Upper lobe of right lung (tissue), 1 donor: ENCODE results near the gene ZNF446. TPM values are rescaled to one million over a fixed set of nuclear protein-coding genes. Genes with fewer than 3 reads are reported as not detected.
A peak's percentile ranks its signal among the peaks of the same experiment; 100 is the strongest.
"Not testable (repeated sequence)": the region's sequence is repeated elsewhere in the genome, so short reads cannot be mapped to it uniquely, and the experiment has no call there.

ENCODE experiments used
- ATAC-seq: fragments of 200-7000 bp; cut with Tn5 transposase; one replicate; pipeline ENCODE4 v1.9.1; 2020; ENCODE audit warnings: mild to moderate bottlenecking, moderate library complexity
- DNase-seq: peaks from one replicate; pipeline ENCODE4 v3.0.0-alpha.2; 2020
- H3K27ac ChIP-seq: fragments of 200-600 bp; one replicate; pipeline ENCODE4 v1.8.0; 2022
- H3K27me3 ChIP-seq: fragments of 200-600 bp; one replicate; pipeline ENCODE4 v1.8.0; 2022; ENCODE audit warnings: mild to moderate bottlenecking
- H3K36me3 ChIP-seq: fragments of 200-600 bp; one replicate; pipeline ENCODE4 v1.8.0; 2022
- H3K4me1 ChIP-seq: fragments of 200-600 bp; one replicate; pipeline ENCODE4 v1.8.0; 2022
- H3K4me3 ChIP-seq: fragments of 200-600 bp; one replicate; pipeline ENCODE4 v1.8.0; 2022; ENCODE audit warnings: mild to moderate bottlenecking
- H3K9me3 ChIP-seq: fragments of 200-600 bp; one replicate; pipeline ENCODE4 v1.8.0; 2022
- CTCF ChIP-seq: fragments of 200-600 bp; IDR thresholded peaks from one replicate; pipeline ENCODE4 v1.8.0; 2022; ENCODE audit warnings: antibody characterized with exemption
- intact Hi-C: fragments of 100-400 bp; cut with DNase I; formaldehyde crosslinking; loops from one replicate; pipeline ENCODE4 v1.11.0; 2022
- total RNA-seq: library from RNA; stranded (reverse); fragmentation: NEBNext Ultra II Directional; extraction: Animal tissue kit (Norgen Biotek cat#: 25700); gene quantifications from one replicate; pipeline ENCODE4 v1.2.1, GENCODE V29; 2021
- donor health status: DM: no; HTN: yes; CAD: no; lungs with severe emphysema.

ZNF446 gene
- total RNA-seq, 1 donor from 2014 or later, result 8.8 TPM

GRCh38 chr19:58440556-58440955 is 35.6 kb upstream of the ZNF446 start:
- H3K4me1 ChIP-seq, result peaks cover 15% of the 10 kb centered on the region
- TF ChIP-seq CTCF, result no peak
- peaks cover 15% of the 10 kb centered on the region for H3K36me3 ChIP-seq
- DNase-seq, result no peak
- no peaks in the 10 kb centered on the region for H3K27me3 ChIP-seq
- H3K4me3 ChIP-seq, result peak overlapping the region; percentile 79
- ATAC-seq, result peak; percentile 2
- H3K27ac ChIP-seq, result peak overlapping the region; percentile 69
- peaks cover 23% of the 10 kb centered on the region for H3K9me3 ChIP-seq
- intact Hi-C loops, result no loop called here

GRCh38 chr19:58442986-58443385 is 33.2 kb upstream of the ZNF446 start:
- DNase-seq, intact Hi-C loops: not testable (repeated sequence)

DNA sequence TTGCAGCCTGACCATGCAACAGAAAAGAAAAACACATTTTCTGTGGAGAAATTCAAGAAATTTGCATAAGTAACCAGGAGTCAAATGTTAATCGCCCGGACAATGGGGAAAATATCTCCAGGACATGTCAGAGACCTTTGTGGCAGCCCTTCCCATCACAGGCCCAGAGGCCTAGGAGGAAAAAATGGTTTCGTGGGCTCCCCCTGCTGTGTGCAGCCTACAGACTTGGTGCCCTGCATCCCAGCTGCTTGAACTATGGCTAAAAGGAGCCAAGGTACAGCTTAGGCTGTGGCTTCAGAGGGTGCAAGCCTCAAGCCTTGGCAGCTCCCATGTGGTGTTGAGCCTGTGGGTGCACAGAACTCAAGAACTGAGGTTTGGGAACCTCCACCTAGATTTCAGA is 27.3 kb upstream of the ZNF446 start:
- H3K27ac ChIP-seq, H3K9me3 ChIP-seq, ATAC-seq, H3K36me3 ChIP-seq, intact Hi-C loops, H3K4me3 ChIP-seq, DNase-seq, H3K27me3 ChIP-seq: not testable (repeated sequence)
- peaks cover 11% of the 10 kb centered on the region for H3K4me1 ChIP-seq

More at GRCh38 chr19:58442986-58443385, 33.2 kb upstream of the ZNF446 start:
- H3K4me1 ChIP-seq, result peaks cover 15% of the 10 kb centered on the region
- H3K27me3 ChIP-seq, ATAC-seq, H3K9me3 ChIP-seq, H3K27ac ChIP-seq, H3K4me3 ChIP-seq, H3K36me3 ChIP-seq: not testable (repeated sequence)

GRCh38 chr19:58449980-58450379 is 26.2 kb upstream of the ZNF446 start:
- ATAC-seq, H3K4me3 ChIP-seq, H3K9me3 ChIP-seq, H3K36me3 ChIP-seq, H3K27ac ChIP-seq, intact Hi-C loops, H3K27me3 ChIP-seq, DNase-seq: not testable (repeated sequence)
- peaks cover 11% of the 10 kb centered on the region for H3K4me1 ChIP-seq

- Histone ChIP-seq H3K27me3 (peaks cover 6% of the 10 kb centered on the region), H3K4me3 (peak overlapping the region; percentile 91), H3K9me3 (no peaks in the 10 kb centered on the region), H3K36me3 (peaks cover 7% of the 10 kb centered on the region), H3K4me1 (peaks cover 11% of the 10 kb centered on the region), H3K27ac (peak overlapping the region; percentile 24)
- DNase-seq, result no peak
- peak; percentile 20 for ATAC-seq
- intact Hi-C loops, result no loop called here
- no peak for TF ChIP-seq CTCF
Observed at GRCh38 chr19:58450856-58451357, 25.2 kb upstream of the ZNF446 start.

DNA sequence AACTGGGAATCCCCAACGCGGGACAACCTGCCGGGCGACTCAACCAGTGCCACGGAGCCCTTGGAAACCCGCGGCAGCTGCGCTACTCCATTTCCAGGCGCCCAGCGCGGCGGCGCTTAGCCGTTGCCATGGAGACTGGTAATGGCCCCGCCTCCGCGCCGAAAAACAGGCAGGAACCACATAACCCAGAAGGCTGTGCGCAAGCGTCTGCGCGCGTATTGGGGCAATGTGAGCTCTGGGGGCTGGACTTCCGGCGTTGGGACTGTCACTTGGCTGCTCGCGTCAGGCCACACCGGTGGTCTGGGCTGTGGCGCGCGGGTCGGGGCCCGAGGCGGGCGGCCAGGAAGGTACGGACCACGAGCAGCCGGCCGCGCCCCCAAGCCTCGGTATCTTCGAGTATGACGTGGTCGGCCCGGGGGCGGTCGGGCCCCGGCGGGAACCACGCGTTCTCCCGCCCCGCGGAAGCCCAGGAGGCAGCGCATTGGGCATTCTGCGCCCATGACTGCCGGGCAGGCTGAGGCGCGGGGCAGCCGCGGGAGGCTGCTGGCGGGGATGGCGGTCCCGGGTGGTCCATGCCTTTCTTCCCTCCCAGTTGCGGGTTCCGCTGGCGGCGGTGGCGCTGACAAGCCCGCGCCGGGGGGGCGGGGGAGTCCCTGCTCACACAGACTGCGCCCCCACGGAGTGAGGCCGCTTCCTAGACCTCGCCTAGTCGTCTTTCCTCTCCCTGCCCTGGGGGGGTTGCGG is 24.6 kb upstream of the ZNF446 start, which contains the start of gene ZNF324B:
Gene ZNF324B (plus strand): TSS at position 265 of the 744 bp plus-strand sequence. CDS start 2,080 bp downstream, outside the sequence.
- Histone ChIP-seq H3K27ac (peak within 1 kb of the TSS; percentile 78), H3K4me1 (peaks cover 11% of the 10 kb centered on the region), H3K4me3 (peak within 1 kb of the TSS; percentile 91), H3K9me3 (no peaks in the 10 kb centered on the region), H3K36me3 (peaks cover 7% of the 10 kb centered on the region), H3K27me3 (peaks cover 6% of the 10 kb centered on the region)
- intact Hi-C loops, result no loop called here
- DNase-seq (peak; percentile 98), ATAC-seq (peak; percentile 98)
- TF ChIP-seq CTCF, result no peak

DNA sequence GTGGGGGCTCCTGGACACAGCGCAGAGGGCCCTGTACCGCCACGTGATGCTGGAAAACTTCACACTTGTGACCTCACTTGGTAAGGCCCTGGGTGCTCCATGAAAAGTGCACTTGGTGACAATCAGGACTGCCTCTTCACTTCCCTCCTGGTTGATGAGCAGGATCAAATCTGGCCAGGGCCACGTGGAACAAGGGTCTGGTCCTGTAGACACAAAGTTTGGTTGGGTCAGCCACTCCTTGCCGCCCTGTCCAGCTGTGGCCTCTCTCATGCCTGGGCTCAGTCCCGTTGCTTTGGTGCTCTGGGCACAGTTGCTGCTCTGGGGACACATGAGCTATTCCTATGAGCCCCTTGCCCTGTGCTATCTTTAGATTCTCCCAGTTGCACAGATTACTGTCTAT is 22.4 kb upstream of the ZNF446 start:
- Histone ChIP-seq H3K9me3 (no peaks in the 10 kb centered on the region), H3K36me3 (peaks cover 7% of the 10 kb centered on the region), H3K27me3 (no peaks in the 10 kb centered on the region), H3K27ac (no peak overlapping the region), H3K4me1 (peaks cover 11% of the 10 kb centered on the region), H3K4me3 (no peak overlapping the region)
- TF ChIP-seq CTCF, result no peak
- ATAC-seq (no peak), DNase-seq (no peak)
- intact Hi-C loops, result no loop called here
